OCI-LY3 (cell line): Measurements from ENCODE around the gene PARD3.

Source experiments
- H2AFZ ChIP-seq: fragments of 200-600, 300-600 bp; shearing (Covaris generic); 2 replicates; pipeline ENCODE4 v1.6.0; 2014; ENCODE audit warnings: antibody characterized with exemption, low read depth, low read length
- H3K27ac ChIP-seq: fragments of 200-600, 300-600 bp; sonication (generic); 2 replicates; pipeline ENCODE4 v1.5.1; 2014; ENCODE audit warnings: mild to moderate bottlenecking, low read length, moderate library complexity, mixed read lengths
- H3K27me3 ChIP-seq: fragments of 200-600, 300-600 bp; sonication (generic); 2 replicates; pipeline ENCODE4 v1.6.1; 2014; ENCODE audit warnings: low read depth, low read length, mixed read lengths
- H3K36me3 ChIP-seq: fragments of 200-600, 300-600 bp; sonication (generic); replicated peaks from 2 replicates; pipeline ENCODE3; 2014; ENCODE audit warnings: low read depth, low read length, mixed read lengths
- H3K4me1 ChIP-seq: fragments of 300-600, 200-600 bp; sonication (generic); 2 replicates; pipeline ENCODE4 v1.6.1; 2014; ENCODE audit warnings: low read length, mixed read lengths
- H3K4me2 ChIP-seq: fragments of 200-600, 300-600 bp; sonication (generic); 2 replicates; pipeline ENCODE4 v1.6.1; 2014; ENCODE audit warnings: low read length, mixed read lengths
- H3K4me3 ChIP-seq: fragments of 300-600, 200-600 bp; sonication (generic); 2 replicates; pipeline ENCODE4 v1.5.1; 2014; ENCODE audit warnings: antibody characterized with exemption, mild to moderate bottlenecking, low read length, moderate library complexity
- H3K79me2 ChIP-seq: fragments of 300-600, 200-600 bp; shearing (Covaris generic); 2 replicates; pipeline ENCODE4 v1.6.1; 2014; ENCODE audit warnings: mild to moderate bottlenecking, low read length, mixed read lengths
- H3K9ac ChIP-seq: fragments of 300-600, 200-600 bp; shearing (Covaris generic); 2 replicates; pipeline ENCODE4 v1.6.0; 2014; ENCODE audit warnings: mild to moderate bottlenecking, low read length, moderate library complexity
- H3K9me3 ChIP-seq: fragments of 200-600, 300-600 bp; shearing (Covaris generic); 2 replicates; pipeline ENCODE4 v1.6.1; 2014; ENCODE audit warnings: low read length, mixed read lengths; ENCODE audit not compliant: insufficient read depth
- H4K20me1 ChIP-seq: fragments of 200-600, 300-600 bp; sonication (generic); 2 replicates; pipeline ENCODE4 v1.6.1; 2016; ENCODE audit warnings: low read length, mixed read lengths; ENCODE audit not compliant: insufficient read depth
- EZH2phosphoT487 ChIP-seq: fragments of 200-600 bp; shearing (Covaris generic); IDR thresholded peaks from 2 replicates; pipeline ENCODE4 v1.6.1; 2018; ENCODE audit warnings: antibody characterized with exemption, mixed run types, low read depth
- TF ChIP-seq, protein P1 (sequence below): fragments of 200-600, 300-600 bp; sonication (generic); IDR thresholded peaks from 2 replicates; pipeline ENCODE4 v1.5.1; 2014; ENCODE audit warnings: antibody characterized with exemption, low read length, low read depth

The PARD3 gene

DNA sequence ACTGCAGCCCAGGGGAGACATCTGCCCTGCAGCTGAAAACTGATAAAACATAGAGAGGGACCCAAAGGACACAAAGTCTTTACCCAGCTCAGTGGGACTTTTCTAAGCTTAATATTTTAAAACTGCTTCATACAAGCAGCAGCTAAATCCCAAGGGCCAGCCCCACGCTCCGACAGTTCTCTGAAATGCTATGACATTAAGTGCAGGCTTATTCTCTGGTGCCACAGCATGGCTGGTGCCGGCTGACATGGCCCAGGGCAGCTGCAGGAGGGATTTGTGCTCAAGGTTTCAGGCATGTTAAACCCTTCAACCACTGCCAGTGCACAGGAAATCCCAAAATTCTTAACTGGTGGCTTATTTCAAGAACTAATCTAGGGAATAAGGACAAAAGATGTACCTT, 170.9 kb downstream of the PARD3 start:
- no peaks in the 10 kb centered on the region for H3K27me3 ChIP-seq
- no peaks in the 10 kb centered on the region for H4K20me1 ChIP-seq
- no peak overlapping the region for H3K27ac ChIP-seq
- H3K4me3 ChIP-seq, result no peak overlapping the region
- no peak for TF ChIP-seq EZH2phosphoT487
- TF ChIP-seq, protein P1, sequence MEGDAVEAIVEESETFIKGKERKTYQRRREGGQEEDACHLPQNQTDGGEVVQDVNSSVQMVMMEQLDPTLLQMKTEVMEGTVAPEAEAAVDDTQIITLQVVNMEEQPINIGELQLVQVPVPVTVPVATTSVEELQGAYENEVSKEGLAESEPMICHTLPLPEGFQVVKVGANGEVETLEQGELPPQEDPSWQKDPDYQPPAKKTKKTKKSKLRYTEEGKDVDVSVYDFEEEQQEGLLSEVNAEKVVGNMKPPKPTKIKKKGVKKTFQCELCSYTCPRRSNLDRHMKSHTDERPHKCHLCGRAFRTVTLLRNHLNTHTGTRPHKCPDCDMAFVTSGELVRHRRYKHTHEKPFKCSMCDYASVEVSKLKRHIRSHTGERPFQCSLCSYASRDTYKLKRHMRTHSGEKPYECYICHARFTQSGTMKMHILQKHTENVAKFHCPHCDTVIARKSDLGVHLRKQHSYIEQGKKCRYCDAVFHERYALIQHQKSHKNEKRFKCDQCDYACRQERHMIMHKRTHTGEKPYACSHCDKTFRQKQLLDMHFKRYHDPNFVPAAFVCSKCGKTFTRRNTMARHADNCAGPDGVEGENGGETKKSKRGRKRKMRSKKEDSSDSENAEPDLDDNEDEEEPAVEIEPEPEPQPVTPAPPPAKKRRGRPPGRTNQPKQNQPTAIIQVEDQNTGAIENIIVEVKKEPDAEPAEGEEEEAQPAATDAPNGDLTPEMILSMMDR, result no peak
- no peaks in the 10 kb centered on the region for H3K36me3 ChIP-seq
- no peak overlapping the region for H3K9ac ChIP-seq
- no peak overlapping the region for H3K4me2 ChIP-seq
- no peak overlapping the region for H2AFZ ChIP-seq
- H3K9me3 ChIP-seq, result no peaks in the 10 kb centered on the region
- no peaks in the 10 kb centered on the region for H3K4me1 ChIP-seq
- H3K79me2 ChIP-seq, result no peaks in the 10 kb centered on the region

DNA sequence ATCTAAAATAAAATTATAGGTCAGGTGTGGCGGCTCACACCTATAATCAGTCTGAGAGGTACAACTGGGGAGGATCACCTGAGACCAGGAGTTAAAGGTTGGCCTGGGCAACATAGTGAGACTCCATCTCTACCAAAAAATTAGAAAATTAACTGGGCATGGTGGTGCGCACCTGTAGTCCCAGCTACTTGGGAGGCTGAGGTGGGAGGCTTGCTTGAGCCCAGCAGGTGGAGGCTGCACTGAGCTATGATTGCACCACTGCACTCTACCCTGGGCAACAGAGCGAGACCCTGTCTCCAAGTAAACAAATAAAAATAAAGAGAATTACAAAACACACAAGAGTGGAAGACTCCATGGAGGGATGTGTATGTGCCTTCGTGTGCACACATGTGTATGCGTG, 171.5 kb downstream of the PARD3 start:
- Histone ChIP-seq H3K36me3 (no peaks in the 10 kb centered on the region), H3K27ac (no peak overlapping the region), H3K4me3 (no peak overlapping the region), H3K4me1 (no peaks in the 10 kb centered on the region), H4K20me1 (no peaks in the 10 kb centered on the region), H3K9me3 (no peaks in the 10 kb centered on the region), H2AFZ (no peak overlapping the region), H3K27me3 (no peaks in the 10 kb centered on the region), H3K9ac (no peak overlapping the region), H3K4me2 (no peak overlapping the region), H3K79me2 (no peaks in the 10 kb centered on the region)
- TF ChIP-seq EZH2phosphoT487, result no peak
- TF ChIP-seq, protein P1, result no peak

DNA sequence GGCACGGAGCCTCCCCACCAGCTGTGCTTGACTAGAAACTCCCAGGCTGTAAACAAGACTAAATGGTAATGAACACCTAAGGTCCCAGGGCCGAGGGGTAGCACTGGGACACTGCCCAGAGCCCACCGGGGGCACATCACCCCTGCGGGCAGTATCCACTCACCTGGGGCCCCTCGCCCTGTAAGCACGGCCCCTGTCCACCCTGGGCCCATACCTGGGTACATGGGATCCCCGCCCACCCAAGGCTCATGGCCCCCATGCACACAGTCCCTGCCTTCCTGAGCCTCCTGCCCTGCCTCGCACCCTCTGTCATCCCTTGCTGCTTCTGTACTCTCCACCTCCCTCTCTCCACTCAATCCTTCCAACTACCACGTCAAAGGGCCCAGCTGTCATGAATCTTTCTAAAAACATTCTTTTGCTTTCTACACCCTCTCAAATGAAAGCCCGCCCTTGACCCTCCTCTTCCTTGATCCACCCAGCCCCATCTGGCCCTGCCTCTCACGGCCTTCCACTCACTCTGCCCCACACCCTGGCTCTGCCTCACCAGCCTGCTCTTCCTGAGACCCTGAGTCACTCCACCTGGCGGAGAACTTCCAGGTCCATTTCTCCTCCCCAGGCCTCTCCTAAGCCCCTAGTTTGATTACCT, 173.1 kb downstream of the PARD3 start:
- no peaks in the 10 kb centered on the region for H3K9me3 ChIP-seq
- no peak overlapping the region for H3K4me3 ChIP-seq
- no peak overlapping the region for H3K4me2 ChIP-seq
- peaks cover 6% of the 10 kb centered on the region for H3K4me1 ChIP-seq
- H3K79me2 ChIP-seq, result no peaks in the 10 kb centered on the region
- no peaks in the 10 kb centered on the region for H3K36me3 ChIP-seq
- H3K27me3 ChIP-seq, result no peaks in the 10 kb centered on the region
- TF ChIP-seq EZH2phosphoT487, result no peak
- TF ChIP-seq, protein P1, result no peak
- no peak overlapping the region for H3K9ac ChIP-seq
- no peak overlapping the region for H3K27ac ChIP-seq
- no peak overlapping the region for H2AFZ ChIP-seq
- H4K20me1 ChIP-seq, result no peaks in the 10 kb centered on the region

DNA sequence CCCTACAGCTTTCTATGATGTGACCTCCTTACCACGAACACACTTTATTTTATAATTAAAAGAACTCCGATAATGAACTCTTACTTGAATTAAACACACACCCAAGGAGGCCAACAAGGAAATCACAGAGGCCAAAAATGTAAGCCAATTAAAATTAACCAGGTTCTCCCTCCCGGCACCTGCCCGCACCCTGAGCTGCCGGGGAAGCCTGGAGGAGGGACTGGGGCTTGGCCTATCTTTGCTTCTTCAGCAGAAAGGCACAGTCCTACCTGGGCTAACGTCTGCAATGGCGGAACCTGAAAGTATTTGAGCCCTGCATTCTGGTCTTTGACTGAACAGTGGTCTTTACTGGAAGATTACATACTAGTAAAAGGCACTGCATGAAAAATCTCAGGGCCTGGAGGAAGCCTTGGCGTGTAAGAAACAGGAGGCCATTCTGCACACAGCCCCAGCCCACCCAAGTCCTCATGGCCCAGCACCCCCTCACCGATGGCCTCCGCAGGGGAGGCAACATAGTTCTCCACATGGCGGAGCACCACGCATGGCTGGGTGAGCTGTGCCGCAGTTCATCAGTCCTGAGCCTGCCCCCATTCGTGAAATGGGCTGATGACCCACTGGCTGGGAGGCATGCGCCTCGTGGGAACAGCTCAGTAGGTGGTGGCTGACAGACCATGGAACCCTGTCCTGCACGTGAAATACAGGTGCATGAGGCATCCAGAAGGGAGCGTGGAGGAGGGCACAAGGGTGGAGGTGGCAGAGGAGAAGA, 173.8 kb downstream of the PARD3 start:
- Histone ChIP-seq H3K36me3 (no peaks in the 10 kb centered on the region), H3K27ac (no peak overlapping the region), H3K9ac (no peak overlapping the region), H3K4me2 (no peak overlapping the region), H3K4me1 (peaks cover 6% of the 10 kb centered on the region), H3K27me3 (no peaks in the 10 kb centered on the region), H3K79me2 (no peaks in the 10 kb centered on the region), H3K9me3 (no peaks in the 10 kb centered on the region), H3K4me3 (no peak overlapping the region), H4K20me1 (no peaks in the 10 kb centered on the region), H2AFZ (no peak overlapping the region)
- TF ChIP-seq, protein P1, result no peak
- no peak for TF ChIP-seq EZH2phosphoT487
